KMS-11 (cell line): ENCODE data around the gene STK32B.
"Not testable (repeated sequence)": the region's sequence is repeated elsewhere in the genome, so short reads cannot be mapped to it uniquely, and the experiment has no call there.

ENCODE experiments used
- H2AFZ ChIP-seq: fragments of 200-600 bp; sonication (generic); 2 replicates; pipeline ENCODE4 v1.6.1; 2016; ENCODE audit warnings: antibody characterized with exemption, mixed run types, low read depth
- H3K27ac ChIP-seq: fragments of 200-600 bp; sonication (generic); 2 replicates; pipeline ENCODE4 v1.6.1; 2016; ENCODE audit warnings: mild to moderate bottlenecking, mixed run types
- H3K27me3 ChIP-seq: fragments of 200-600 bp; sonication (generic); 2 replicates; pipeline ENCODE4 v1.6.1; 2017; ENCODE audit warnings: mild to moderate bottlenecking, low read depth, mixed run types, moderate library complexity; ENCODE audit not compliant: insufficient read depth
- H3K36me3 ChIP-seq: fragments of 200-600 bp; sonication (generic); 2 replicates; pipeline ENCODE4 v1.6.1; 2017; ENCODE audit warnings: mild to moderate bottlenecking, mixed run types; ENCODE audit not compliant: insufficient read depth
- H3K4me1 ChIP-seq: fragments of 200-600 bp; sonication (generic); 2 replicates; pipeline ENCODE4 v1.6.1; 2016; ENCODE audit warnings: mild to moderate bottlenecking, low read depth, mixed run types; ENCODE audit not compliant: poor library complexity, severe bottlenecking
- H3K4me2 ChIP-seq: fragments of 200-600 bp; sonication (generic); 2 replicates; pipeline ENCODE4 v1.7.0; 2016; ENCODE audit warnings: mild to moderate bottlenecking, mixed run types
- H3K4me3 ChIP-seq: fragments of 200-600 bp; sonication (generic); IDR thresholded peaks from 2 replicates; pipeline ENCODE4 v1.6.1; 2017; ENCODE audit warnings: low read depth, low read length, mixed read lengths; ENCODE audit not compliant: insufficient read depth
- H3K79me2 ChIP-seq: fragments of 200-600 bp; sonication (generic); 2 replicates; pipeline ENCODE4 v1.6.1; 2016; ENCODE audit warnings: low read depth, mixed run types; ENCODE audit not compliant: insufficient read depth
- H3K9ac ChIP-seq: fragments of 200-600 bp; sonication (generic); 2 replicates; pipeline ENCODE4 v1.6.1; 2016; ENCODE audit warnings: mild to moderate bottlenecking, mixed run types
- H4K20me1 ChIP-seq: fragments of 200-600 bp; sonication (generic); 2 replicates; pipeline ENCODE4 v1.6.1; 2016; ENCODE audit warnings: mild to moderate bottlenecking, mixed run types; ENCODE audit not compliant: insufficient read depth
- CTCF ChIP-seq: fragments of 200-600 bp; sonication (generic); conservative IDR thresholded peaks from 2 replicates; pipeline ENCODE4 v1.6.1; 2017; ENCODE audit warnings: low read depth, mild to moderate bottlenecking, antibody characterized with exemption, low read length, moderate library complexity, mixed read lengths

STK32B gene

GRCh38 chr4:5249727-5250126 lies 198.4 kb downstream of the STK32B start:
- Histone ChIP-seq H4K20me1 (no peaks in the 10 kb centered on the region), H3K36me3 (no peaks in the 10 kb centered on the region), H3K9ac (no peak overlapping the region), H3K4me1 (no peaks in the 10 kb centered on the region), H3K27ac (no peak overlapping the region), H2AFZ (no peak overlapping the region), H3K4me3 (no peak overlapping the region), H3K4me2 (no peak overlapping the region), H3K79me2 (no peaks in the 10 kb centered on the region), H3K27me3 (no peaks in the 10 kb centered on the region)
- no peak for TF ChIP-seq CTCF

- H3K4me3 ChIP-seq, H3K79me2 ChIP-seq, H4K20me1 ChIP-seq, H3K27ac ChIP-seq, H2AFZ ChIP-seq, H3K27me3 ChIP-seq, H3K9ac ChIP-seq, H3K36me3 ChIP-seq, H3K4me1 ChIP-seq, H3K4me2 ChIP-seq: not testable (repeated sequence)
Observed at GRCh38 chr4:5250536-5250935, 199.3 kb downstream of the STK32B start.

GRCh38 chr4:5256421-5256820 lies 205.1 kb downstream of the STK32B start:
- Histone ChIP-seq H3K4me2 (no peak overlapping the region), H3K36me3 (no peaks in the 10 kb centered on the region), H3K79me2 (no peaks in the 10 kb centered on the region), H4K20me1 (no peaks in the 10 kb centered on the region), H3K4me1 (no peaks in the 10 kb centered on the region), H2AFZ (no peak overlapping the region), H3K27ac (no peak overlapping the region), H3K4me3 (no peak overlapping the region), H3K9ac (no peak overlapping the region), H3K27me3 (no peaks in the 10 kb centered on the region)
- no peak for TF ChIP-seq CTCF

GRCh38 chr4:5257086-5257485 lies 205.8 kb downstream of the STK32B start:
- Histone ChIP-seq H3K27ac (no peak overlapping the region), H3K9ac (no peak overlapping the region), H3K4me3 (no peak overlapping the region), H2AFZ (no peak overlapping the region), H3K79me2 (no peaks in the 10 kb centered on the region), H3K36me3 (no peaks in the 10 kb centered on the region), H3K27me3 (no peaks in the 10 kb centered on the region), H4K20me1 (no peaks in the 10 kb centered on the region), H3K4me1 (no peaks in the 10 kb centered on the region), H3K4me2 (no peak overlapping the region)
- TF ChIP-seq CTCF, result no peak

- H3K27ac ChIP-seq, result no peak overlapping the region
- H3K9ac ChIP-seq, result no peak overlapping the region
- no peaks in the 10 kb centered on the region for H3K36me3 ChIP-seq
- H3K4me3 ChIP-seq, result no peak overlapping the region
- H3K4me2 ChIP-seq, result no peak overlapping the region
- H2AFZ ChIP-seq, result no peak overlapping the region
- no peaks in the 10 kb centered on the region for H3K27me3 ChIP-seq
- no peaks in the 10 kb centered on the region for H4K20me1 ChIP-seq
- H3K4me1 ChIP-seq, result no peaks in the 10 kb centered on the region
- H3K79me2 ChIP-seq, result no peaks in the 10 kb centered on the region
- TF ChIP-seq CTCF, result no peak
Observed at GRCh38 chr4:5259471-5259870, 208.2 kb downstream of the STK32B start.
